Esophagus muscularis mucosa (tissue), 3 donors: ENCODE data around the gene CCT2.
A peak's percentile ranks its signal among the peaks of the same experiment; 100 is the strongest.

Experiments
- CTCF ChIP-seq, 3 experiments: fragments of 200-600 bp in 2 of 3; fragments of 450-650 bp in 1 of 3; sonication (generic) in 2 of 3; IDR thresholded peaks; one replicate each; pipeline ENCODE4 v1.5.1; 2017 to 2019; ENCODE audit warnings: antibody characterized with exemption in 3 of 3, mild to moderate bottlenecking in 2 of 3, moderate library complexity in 1 of 3
- POLR2A ChIP-seq: fragments of 450-650 bp; IDR thresholded peaks from one replicate; pipeline ENCODE4 v1.6.1; 2017; ENCODE audit warnings: antibody characterized with exemption, moderate library complexity, mild to moderate bottlenecking, low read depth
- POLR2AphosphoS5 ChIP-seq, 2 donors: sonication (generic); formaldehyde crosslinking; IDR thresholded peaks; one replicate each; pipeline ENCODE4 v1.6.1; 2017; ENCODE audit warnings: antibody characterized with exemption in 2 of 2

GRCh38 chr12:69639400-69640016, 54.2 kb downstream of the CCT2 start:
- TF ChIP-seq CTCF (IDR thresholded peaks at IDR 0.05): peak; percentile 73 to 88 (median 78)
- TF ChIP-seq POLR2AphosphoS5 (IDR thresholded peaks at IDR 0.05): peak in 1 of 2 donors; percentile 22
- TF ChIP-seq POLR2A: no peak
